Measurements from ENCODE around the gene CAMK2A.

- TF ChIP-seq POLR2A (IDR thresholded peaks at IDR 0.05) (no peak), POLR2AphosphoS5 (IDR thresholded peaks at IDR 0.05) (peak in 2 of 4 donors; percentile 34 to 60)
- TF ChIP-seq, protein P1, sequence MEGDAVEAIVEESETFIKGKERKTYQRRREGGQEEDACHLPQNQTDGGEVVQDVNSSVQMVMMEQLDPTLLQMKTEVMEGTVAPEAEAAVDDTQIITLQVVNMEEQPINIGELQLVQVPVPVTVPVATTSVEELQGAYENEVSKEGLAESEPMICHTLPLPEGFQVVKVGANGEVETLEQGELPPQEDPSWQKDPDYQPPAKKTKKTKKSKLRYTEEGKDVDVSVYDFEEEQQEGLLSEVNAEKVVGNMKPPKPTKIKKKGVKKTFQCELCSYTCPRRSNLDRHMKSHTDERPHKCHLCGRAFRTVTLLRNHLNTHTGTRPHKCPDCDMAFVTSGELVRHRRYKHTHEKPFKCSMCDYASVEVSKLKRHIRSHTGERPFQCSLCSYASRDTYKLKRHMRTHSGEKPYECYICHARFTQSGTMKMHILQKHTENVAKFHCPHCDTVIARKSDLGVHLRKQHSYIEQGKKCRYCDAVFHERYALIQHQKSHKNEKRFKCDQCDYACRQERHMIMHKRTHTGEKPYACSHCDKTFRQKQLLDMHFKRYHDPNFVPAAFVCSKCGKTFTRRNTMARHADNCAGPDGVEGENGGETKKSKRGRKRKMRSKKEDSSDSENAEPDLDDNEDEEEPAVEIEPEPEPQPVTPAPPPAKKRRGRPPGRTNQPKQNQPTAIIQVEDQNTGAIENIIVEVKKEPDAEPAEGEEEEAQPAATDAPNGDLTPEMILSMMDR (IDR thresholded peaks at IDR 0.05), result no peak
Measured at GRCh38 chr5:150303660-150304386, 14.2 kb upstream of the CAMK2A start.

Data from sigmoid colon (tissue), 4 donors.